H1 (cell line): ENCODE results near the gene SPEN.

Source experiments
- CTCF ChIP-seq, 3 experiments: IDR thresholded peaks; 1 replicate in 2 of 3; 2 replicates in 1 of 3; pipeline versions ENCODE4 v1.5.1 to v1.6.1; 2011; ENCODE audit warnings: low read length in 3 of 3, mild to moderate bottlenecking in 3 of 3, inconsistent platforms in 2 of 3, low read depth in 1 of 3, moderate library complexity in 1 of 3; ENCODE audit not compliant: insufficient read depth in 1 of 3; ENCODE audit errors: control extremely low read depth in 1 of 3
- EP300 ChIP-seq, 2 experiments: IDR thresholded peaks; 1 replicate in 1 of 2; 2 replicates in 1 of 2; pipeline ENCODE4 v1.6.1; 2011 to 2012; ENCODE audit warnings: low read depth in 2 of 2, low read length in 2 of 2, mild to moderate bottlenecking in 2 of 2, borderline replicate concordance in 1 of 2, inconsistent platforms in 1 of 2, moderate library complexity in 1 of 2
- POLR2AphosphoS5 ChIP-seq: IDR thresholded peaks from 2 replicates; pipeline ENCODE4 v1.6.1; 2011; ENCODE audit warnings: low read depth, low read length
- TBP ChIP-seq: IDR thresholded peaks from 2 replicates; pipeline ENCODE4 v1.6.1; 2011; ENCODE audit warnings: low read depth, low read length, improper control_type of control experiment
- TEAD4 ChIP-seq: IDR thresholded peaks from 2 replicates; pipeline ENCODE4 v1.6.1; 2012; ENCODE audit warnings: low read depth, low read length, inconsistent platforms, mixed read lengths

GRCh38 chr1:15850471-15851001 lies 3.0 kb downstream of the SPEN start:
- TF ChIP-seq CTCF (IDR thresholded peaks at IDR 0.05; ENCODE audit: control extremely low read depth in 1 of 3, insufficient read depth in 1 of 3, low read depth in 1 of 3, low read length in 3 of 3) (no peak), POLR2AphosphoS5 (no peak), TEAD4 (no peak), EP300 (IDR thresholded peaks at IDR 0.05; ENCODE audit: borderline replicate concordance in 1 of 2, low read depth in 2 of 2, low read length in 2 of 2) (no peak), TBP (no peak)
